GM23248 (cell line): ENCODE results near the gene MRTFA. TPM values are rescaled to one million over a fixed set of nuclear protein-coding genes. Genes with fewer than 3 reads are reported as not detected.

Experiments
- DNase-seq: peaks from one replicate; pipeline ENCODE4 v3.0.0-alpha.2; 2015
- H2AFZ ChIP-seq: fragments of 200-600 bp; sonication (generic); 2 replicates; pipeline ENCODE4 v1.6.1; 2016; ENCODE audit warnings: antibody characterized with exemption
- H3F3A ChIP-seq: fragments of 200-600 bp; sonication (generic); 2 replicates; pipeline ENCODE4 v1.6.1; 2016; ENCODE audit warnings: mild to moderate bottlenecking, antibody characterized with exemption, mixed run types; ENCODE audit not compliant: insufficient read depth
- H3K27ac ChIP-seq: fragments of 200-600 bp; sonication (generic); 2 replicates; pipeline ENCODE4 v1.5.1; 2016; ENCODE audit warnings: mild to moderate bottlenecking
- H3K27me3 ChIP-seq: fragments of 200-600 bp; sonication (generic); replicated peaks from 2 replicates; pipeline ENCODE4 v1.6.1; 2016; ENCODE audit warnings: mild to moderate bottlenecking; ENCODE audit not compliant: insufficient read depth
- H3K36me3 ChIP-seq: fragments of 200-600 bp; sonication (generic); 2 replicates; pipeline ENCODE4 v1.6.1; 2016; ENCODE audit warnings: low read depth, mild to moderate bottlenecking
- H3K4me1 ChIP-seq: fragments of 200-600 bp; sonication (generic); 2 replicates; pipeline ENCODE4 v1.6.1; 2016; ENCODE audit warnings: mild to moderate bottlenecking; ENCODE audit not compliant: insufficient read depth
- H3K4me2 ChIP-seq: fragments of 200-600 bp; sonication (generic); one replicate; pipeline ENCODE4 v1.6.1; 2016; ENCODE audit warnings: mild to moderate bottlenecking; ENCODE audit not compliant: unreplicated experiment
- H3K4me3 ChIP-seq: fragments of 200-600 bp; sonication (generic); 2 replicates; pipeline ENCODE4 v1.5.1; 2016; ENCODE audit warnings: mild to moderate bottlenecking
- H3K79me2 ChIP-seq: fragments of 200-600 bp; sonication (generic); 2 replicates; pipeline ENCODE4 v1.6.1; 2016; ENCODE audit warnings: mild to moderate bottlenecking; ENCODE audit not compliant: insufficient read depth
- H3K9ac ChIP-seq: fragments of 200-600 bp; sonication (generic); 2 replicates; pipeline ENCODE4 v1.6.1; 2016; ENCODE audit warnings: mild to moderate bottlenecking
- H3K9me2 ChIP-seq: fragments of 200-600 bp; sonication (generic); 2 replicates; pipeline ENCODE4 v1.6.1; 2016; ENCODE audit warnings: mixed run types, mild to moderate bottlenecking, moderate library complexity; ENCODE audit not compliant: insufficient read depth
- H3K9me3 ChIP-seq: fragments of 200-600 bp; sonication (generic); one replicate; pipeline ENCODE4 v1.6.1; 2017; ENCODE audit warnings: low read depth
- H4K20me1 ChIP-seq: fragments of 200-600 bp; sonication (generic); 2 replicates; pipeline ENCODE4 v1.6.0; 2016; ENCODE audit not compliant: insufficient read depth
- EZH2 ChIP-seq: fragments of 200-600 bp; sonication (generic); IDR thresholded peaks from 2 replicates; pipeline ENCODE4 v1.6.1; 2018; ENCODE audit warnings: antibody characterized with exemption, mild to moderate bottlenecking; ENCODE audit not compliant: insufficient read depth, poor library complexity, severe bottlenecking
- EZH2phosphoT487 ChIP-seq: fragments of 200-600 bp; sonication (generic); IDR thresholded peaks from 2 replicates; pipeline ENCODE4 v1.6.1; 2018; ENCODE audit warnings: antibody characterized with exemption, moderate library complexity, mild to moderate bottlenecking, low read depth; ENCODE audit not compliant: insufficient read depth
- WGBS, 2 experiments: methylation state at CpG; one replicate each; pipeline ENCODE4 v1.1.6; 2015 to 2017; ENCODE audit warnings: low lambda C conversion rate in 2 of 2, low coverage in 1 of 2; ENCODE audit errors: missing lambda C conversion rate in 2 of 2; 5-methylcytosine and 5-hydroxymethylcytosine counted together
- in situ Hi-C: fragments of 300-500 bp; cut with MboI; formaldehyde crosslinking; loops from 2 replicates; pipeline ENCODE4 v1.15.0; 2020
- polyA plus RNA-seq: library from polyadenylated mRNA; unstranded; fragments of >200 nt; fragmentation: Nextera tagmentation; extraction: Ambion mirVana; gene quantifications from 2 replicates; pipeline ENCODE4 v1.2.1, GENCODE V29; 2016
- total RNA-seq: library from RNA; depleted of rRNA; stranded (reverse); fragments of >200 nt; shearing (Covaris generic); gene quantifications from 2 replicates; pipeline ENCODE4 v1.2.3, GENCODE V29; 2014

MRTFA gene
- total and polyA plus RNA-seq, 2 experiments from 2014 or later: 24.2 to 49.2 TPM

DNA sequence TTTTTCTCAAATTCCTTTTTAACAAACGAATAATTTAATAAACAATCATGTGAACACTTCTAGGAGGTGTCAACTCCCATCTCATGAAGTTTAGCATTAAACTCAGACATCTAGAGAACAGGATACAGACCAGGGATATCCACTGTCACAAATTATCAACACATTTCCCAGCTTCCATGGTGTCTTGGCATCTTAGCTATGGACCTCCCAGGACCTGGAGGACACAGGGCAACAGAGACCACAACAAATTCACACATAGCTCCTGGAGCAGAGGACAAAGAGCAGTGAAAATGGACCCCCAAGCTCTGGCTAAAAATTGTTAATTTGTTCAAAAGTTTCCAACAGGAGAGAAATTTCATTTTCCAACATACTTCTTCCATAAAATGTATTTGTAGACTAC lies 163.9 kb downstream of the MRTFA start:
- DNase-seq: no peak
- no peak overlapping the region for H3K27ac ChIP-seq
- peaks cover 3% of the 10 kb centered on the region for H3K4me1 ChIP-seq
- H3K27me3 ChIP-seq: no peaks in the 10 kb centered on the region
- peaks cover 99% of the 10 kb centered on the region for H3K79me2 ChIP-seq
- H3K4me3 ChIP-seq: no peak overlapping the region
- TF ChIP-seq EZH2 (no peak), EZH2phosphoT487 (no peak)
- H3K4me2 ChIP-seq: no peak overlapping the region
- H3K36me3 ChIP-seq: no peaks in the 10 kb centered on the region
- no peaks in the 10 kb centered on the region for H3K9me2 ChIP-seq
- peaks cover 3% of the 10 kb centered on the region for H3F3A ChIP-seq
- in situ Hi-C loops: no loop called here
- H4K20me1 ChIP-seq: no peaks in the 10 kb centered on the region
- no peak overlapping the region for H3K9ac ChIP-seq
- no peak overlapping the region for H2AFZ ChIP-seq
- 47 to 48% methylated on average over 1 of the region's 1 CpG for WGBS, 2 experiments
- no peaks in the 10 kb centered on the region for H3K9me3 ChIP-seq

GRCh38 chr22:40472051-40472450 lies 164.5 kb downstream of the MRTFA start:
- H3K4me2 ChIP-seq: no peak overlapping the region
- no peaks in the 10 kb centered on the region for H3F3A ChIP-seq
- no peaks in the 10 kb centered on the region for H4K20me1 ChIP-seq
- no peak overlapping the region for H3K27ac ChIP-seq
- H2AFZ ChIP-seq: no peak overlapping the region
- 97 to 100% methylated on average over 2 of the region's 2 CpGs for WGBS, 2 experiments
- H3K4me1 ChIP-seq: no peaks in the 10 kb centered on the region
- H3K27me3 ChIP-seq: no peaks in the 10 kb centered on the region
- no peak for DNase-seq
- no peak overlapping the region for H3K4me3 ChIP-seq
- peaks cover 99% of the 10 kb centered on the region for H3K79me2 ChIP-seq
- H3K9ac ChIP-seq: no peak overlapping the region
- H3K9me3 ChIP-seq: no peaks in the 10 kb centered on the region
- in situ Hi-C loops: no loop called here
- no peak for TF ChIP-seq EZH2
- TF ChIP-seq EZH2phosphoT487: no peak
- no peaks in the 10 kb centered on the region for H3K36me3 ChIP-seq
- H3K9me2 ChIP-seq: no peaks in the 10 kb centered on the region

- no peak overlapping the region for H3K4me2 ChIP-seq
- in situ Hi-C loops: no loop called here
- H3F3A ChIP-seq: no peaks in the 10 kb centered on the region
- no peaks in the 10 kb centered on the region for H4K20me1 ChIP-seq
- H3K9me3 ChIP-seq: no peaks in the 10 kb centered on the region
- no peaks in the 10 kb centered on the region for H3K9me2 ChIP-seq
- H3K79me2 ChIP-seq: peaks cover 97% of the 10 kb centered on the region
- no peak overlapping the region for H3K4me3 ChIP-seq
- H3K9ac ChIP-seq: no peak overlapping the region
- 92 to 95% methylated on average over 5 of the region's 5 CpGs for WGBS, 2 experiments
- H3K36me3 ChIP-seq: no peaks in the 10 kb centered on the region
- no peaks in the 10 kb centered on the region for H3K4me1 ChIP-seq
- DNase-seq: no peak
- H3K27ac ChIP-seq: no peak overlapping the region
- H2AFZ ChIP-seq: no peak overlapping the region
- TF ChIP-seq EZH2 (no peak), EZH2phosphoT487 (no peak)
- no peaks in the 10 kb centered on the region for H3K27me3 ChIP-seq
Measured at GRCh38 chr22:40469181-40469580, 167.3 kb downstream of the MRTFA start.

DNA sequence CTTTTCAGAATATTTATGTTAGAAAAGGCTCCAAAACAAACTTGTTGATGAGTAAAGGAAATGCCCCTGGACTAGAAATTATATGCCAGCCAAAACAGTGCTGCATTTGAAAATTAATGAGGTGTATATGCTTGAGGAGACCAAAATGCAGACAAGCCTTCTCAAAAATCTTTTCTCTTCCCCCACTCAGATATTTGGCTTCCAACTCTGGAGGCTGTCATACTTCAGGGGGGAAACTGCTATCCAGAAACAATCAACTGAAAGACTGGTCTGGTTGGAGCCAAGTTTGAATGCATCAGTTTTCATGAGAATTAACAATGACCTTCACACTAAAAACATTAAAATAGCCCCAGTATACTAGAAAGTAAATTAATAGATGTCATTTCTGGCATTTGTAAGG lies 167.9 kb downstream of the MRTFA start:
- no peaks in the 10 kb centered on the region for H3F3A ChIP-seq
- H3K36me3 ChIP-seq: no peaks in the 10 kb centered on the region
- no peak overlapping the region for H3K9ac ChIP-seq
- in situ Hi-C loops: no loop called here
- no peak for DNase-seq
- H3K4me1 ChIP-seq: no peaks in the 10 kb centered on the region
- TF ChIP-seq EZH2phosphoT487 (no peak), EZH2 (no peak)
- no peak overlapping the region for H3K4me3 ChIP-seq
- H3K27me3 ChIP-seq: no peaks in the 10 kb centered on the region
- peaks cover 96% of the 10 kb centered on the region for H3K79me2 ChIP-seq
- H4K20me1 ChIP-seq: no peaks in the 10 kb centered on the region
- no peak overlapping the region for H2AFZ ChIP-seq
- no peaks in the 10 kb centered on the region for H3K9me3 ChIP-seq
- H3K9me2 ChIP-seq: no peaks in the 10 kb centered on the region
- H3K27ac ChIP-seq: no peak overlapping the region
- no peak overlapping the region for H3K4me2 ChIP-seq

DNA sequence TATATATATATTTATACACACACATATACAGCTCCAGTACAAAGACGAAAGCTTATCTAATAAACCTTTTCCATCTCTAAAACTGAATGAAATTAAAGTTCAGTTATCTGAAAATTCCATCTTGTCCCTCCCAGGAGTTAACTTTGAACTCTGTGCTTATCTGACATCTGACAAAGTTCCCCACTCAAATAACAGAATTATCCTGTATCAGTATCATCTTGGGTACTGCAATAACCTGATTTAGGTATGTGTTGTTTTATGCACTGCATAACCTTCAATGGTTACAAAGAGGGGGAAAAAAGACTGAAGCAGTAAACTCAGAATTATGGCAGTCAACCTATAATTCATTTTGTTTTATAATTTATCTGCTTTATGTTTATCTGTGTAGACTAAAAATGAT lies 169.5 kb downstream of the MRTFA start:
- Histone ChIP-seq H4K20me1 (no peaks in the 10 kb centered on the region), H3F3A (no peaks in the 10 kb centered on the region), H2AFZ (no peak overlapping the region), H3K27me3 (no peaks in the 10 kb centered on the region), H3K9me3 (no peaks in the 10 kb centered on the region), H3K27ac (no peak overlapping the region), H3K36me3 (no peaks in the 10 kb centered on the region), H3K9ac (no peak overlapping the region), H3K9me2 (no peaks in the 10 kb centered on the region), H3K4me2 (no peak overlapping the region), H3K4me1 (no peaks in the 10 kb centered on the region), H3K4me3 (no peak overlapping the region), H3K79me2 (peaks cover 96% of the 10 kb centered on the region)
- 89 to 100% methylated on average over 1 of the region's 1 CpG for WGBS, 2 experiments
- in situ Hi-C loops: no loop called here
- DNase-seq: no peak
- TF ChIP-seq EZH2phosphoT487 (no peak), EZH2 (no peak)
